GM21360 (cell line): ENCODE results near the gene SDS.
A peak's percentile ranks its signal among the peaks of the same experiment; 100 is the strongest.

Experiments used
- ATAC-seq: cut with Tn5 transposase; IDR thresholded peaks from one replicate; pipeline ENCODE4 v1.9.1; 2021; ENCODE audit warnings: mild to moderate bottlenecking, moderate library complexity; ENCODE audit not compliant: unreplicated experiment

SDS gene

DNA sequence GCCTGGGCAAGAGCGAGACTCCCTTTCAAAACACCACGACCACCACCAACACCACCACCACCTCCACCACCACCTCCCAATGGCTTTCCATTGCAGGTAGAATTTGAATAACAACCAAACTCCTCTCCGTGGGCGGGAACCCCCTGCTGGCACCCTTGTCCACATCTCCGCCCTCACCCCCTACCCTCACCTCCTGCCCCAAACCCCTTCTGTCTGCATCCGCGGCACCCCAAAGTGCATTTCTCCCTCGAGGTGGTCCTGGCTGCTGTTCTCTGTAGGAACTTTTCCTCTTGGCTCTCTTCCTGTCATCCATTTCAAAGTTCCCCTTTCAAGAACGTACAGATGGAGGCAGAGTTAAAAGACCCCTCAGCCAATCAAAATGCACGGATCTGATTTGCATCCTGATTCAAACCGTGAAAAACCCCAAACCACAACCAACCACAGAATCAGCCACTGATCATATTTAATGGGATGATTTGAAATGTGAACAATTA, 22.3 kb upstream of the SDS start:
- no peak for ATAC-seq

DNA sequence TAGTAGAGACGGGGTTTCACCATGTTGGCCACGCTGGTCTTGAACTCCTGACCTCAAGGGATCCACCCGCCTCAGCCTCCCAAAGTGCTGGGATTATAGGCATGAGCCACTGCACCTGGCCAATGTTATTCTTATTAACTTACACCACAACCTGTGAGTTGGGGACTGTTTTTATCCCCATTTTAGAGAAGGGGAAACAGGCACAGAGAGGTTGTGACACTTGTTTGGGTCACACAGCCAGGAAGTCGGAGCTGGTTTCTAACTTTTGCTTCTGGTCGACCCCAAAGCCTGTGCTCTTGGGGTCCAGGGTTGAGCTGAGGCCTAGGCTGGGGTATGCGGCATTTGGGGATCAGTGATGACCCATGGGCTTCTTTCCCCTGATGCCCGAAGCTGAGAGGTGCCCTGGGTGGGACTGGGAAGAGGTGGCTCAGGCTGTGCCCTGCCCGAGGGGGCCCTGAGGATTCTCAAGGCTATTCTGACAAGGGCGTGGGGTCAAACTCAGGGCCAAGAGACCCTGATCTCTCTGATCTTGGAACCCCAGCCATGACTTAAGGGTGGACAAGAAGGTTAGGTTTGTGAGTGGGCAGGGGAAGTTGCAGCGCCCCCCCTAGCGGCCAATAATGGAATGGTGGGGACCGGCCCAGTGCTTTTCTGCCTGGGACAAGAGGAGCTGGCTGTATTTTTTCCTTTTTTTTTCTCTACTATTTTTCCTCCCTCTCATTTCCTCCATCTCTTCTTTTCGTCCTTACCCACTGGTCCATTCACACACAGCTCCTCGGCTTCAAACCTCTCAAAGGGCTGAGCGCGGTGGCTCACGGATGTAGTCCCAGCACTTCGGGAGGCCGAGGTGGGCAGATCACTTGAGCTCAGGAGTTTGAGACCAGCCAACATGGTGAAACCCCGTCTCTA, 21.5 kb upstream of the SDS start:
- ATAC-seq, result no peak

DNA sequence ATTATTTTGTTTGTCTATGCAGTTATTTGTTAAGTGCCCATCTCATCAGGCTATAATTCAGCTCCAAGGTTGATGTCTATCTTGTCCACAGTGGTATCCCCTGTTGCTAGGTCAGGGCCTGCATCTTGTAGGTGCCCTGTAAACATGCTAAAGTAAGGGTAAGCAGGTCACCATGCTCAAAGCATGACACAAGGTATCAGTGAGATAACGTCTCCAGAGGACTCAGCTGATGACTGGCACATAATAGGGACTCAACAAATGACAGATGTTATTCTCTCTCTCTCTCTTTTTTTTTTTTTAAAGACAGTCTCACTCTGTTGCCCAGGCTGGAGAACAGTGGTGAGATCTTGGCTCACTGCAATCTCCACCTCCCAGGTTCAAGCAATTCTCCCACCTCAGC, 20.8 kb upstream of the SDS start:
- ATAC-seq, result no peak

DNA sequence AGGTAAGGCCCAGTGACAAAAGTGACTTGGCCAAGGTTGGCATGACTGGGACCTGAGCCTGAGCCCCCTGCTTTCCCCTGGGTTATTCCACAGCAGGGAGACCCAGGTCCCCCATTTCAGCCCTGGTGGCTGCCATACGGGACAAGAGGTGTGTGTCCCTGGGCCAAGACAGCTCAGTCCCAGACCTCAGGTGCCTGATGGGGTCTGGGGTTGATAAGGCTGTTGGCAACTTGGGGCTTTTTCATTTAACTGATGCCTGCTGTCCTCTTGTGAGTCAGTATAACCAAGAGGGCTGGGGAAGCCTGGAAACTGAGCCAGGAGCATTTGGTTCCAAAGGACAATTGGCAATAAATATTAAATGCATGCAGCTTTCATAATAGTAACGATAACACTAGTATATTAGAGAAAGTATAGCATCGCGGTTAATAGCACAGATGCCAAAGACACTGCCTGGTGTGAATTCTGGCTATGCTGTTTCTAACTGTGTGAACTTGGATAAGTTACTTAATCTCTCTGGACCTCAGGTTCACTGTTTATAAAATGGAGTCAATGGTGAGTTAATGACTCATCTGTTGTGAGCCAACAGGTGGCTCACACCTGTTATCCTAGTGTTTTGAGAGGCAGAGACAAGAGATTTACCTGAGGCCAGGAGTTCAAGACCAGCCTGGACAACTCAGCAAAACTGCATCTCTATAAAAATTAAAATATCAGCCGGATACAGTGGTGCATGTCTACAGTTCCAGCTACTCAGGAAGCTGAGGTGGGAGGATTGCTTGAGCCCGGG, 19.4 kb upstream of the SDS start:
- ATAC-seq, result no peak

DNA sequence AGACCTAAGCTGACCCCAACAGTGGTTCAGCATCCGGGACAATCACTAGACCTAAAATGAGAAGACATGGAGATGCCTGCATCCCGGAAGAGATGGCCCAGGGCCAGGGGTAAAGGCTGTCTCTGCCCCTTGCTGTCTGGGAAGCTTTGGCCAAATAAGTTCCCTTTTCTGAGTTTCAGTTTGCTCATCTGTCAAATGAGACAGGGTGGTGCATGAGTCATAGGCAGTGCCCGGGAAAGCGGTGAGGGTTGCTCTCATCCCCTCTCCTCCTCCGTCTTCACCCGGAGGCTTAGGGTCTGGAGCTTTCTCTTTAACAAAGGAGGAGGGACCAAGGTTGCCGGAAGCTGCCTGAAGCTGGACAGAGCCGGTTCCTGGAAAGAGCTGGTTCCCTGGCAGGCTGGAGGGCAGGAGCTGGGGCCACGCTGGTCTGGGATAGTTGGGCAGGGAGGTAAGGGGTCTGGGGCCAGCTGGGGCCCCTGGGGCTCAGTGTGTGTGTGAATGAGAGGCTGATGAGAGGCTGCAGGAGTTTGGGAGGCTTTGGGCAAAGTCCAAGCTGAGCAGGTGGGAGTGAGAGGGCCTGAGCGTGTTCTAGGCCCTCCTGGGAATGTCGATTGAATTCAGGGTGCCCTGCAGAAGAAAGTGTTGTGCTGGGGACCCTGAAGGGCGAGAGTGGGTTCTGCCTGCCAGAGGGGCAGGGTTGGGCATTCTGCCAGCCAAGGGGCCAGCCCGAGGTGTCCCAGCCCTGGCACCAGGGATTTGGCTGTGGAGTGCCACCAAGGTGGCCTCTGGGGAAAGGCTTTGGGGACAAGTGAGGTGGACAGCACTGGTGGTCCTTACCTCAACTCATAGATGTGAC, 18.6 kb upstream of the SDS start, which contains the start of gene SDSL:
TSS of gene SDSL (plus strand) at position 351 of the 856 bp plus-strand sequence. CDS start 5,603 bp downstream, outside the sequence.
- peak; percentile 78 for ATAC-seq

DNA sequence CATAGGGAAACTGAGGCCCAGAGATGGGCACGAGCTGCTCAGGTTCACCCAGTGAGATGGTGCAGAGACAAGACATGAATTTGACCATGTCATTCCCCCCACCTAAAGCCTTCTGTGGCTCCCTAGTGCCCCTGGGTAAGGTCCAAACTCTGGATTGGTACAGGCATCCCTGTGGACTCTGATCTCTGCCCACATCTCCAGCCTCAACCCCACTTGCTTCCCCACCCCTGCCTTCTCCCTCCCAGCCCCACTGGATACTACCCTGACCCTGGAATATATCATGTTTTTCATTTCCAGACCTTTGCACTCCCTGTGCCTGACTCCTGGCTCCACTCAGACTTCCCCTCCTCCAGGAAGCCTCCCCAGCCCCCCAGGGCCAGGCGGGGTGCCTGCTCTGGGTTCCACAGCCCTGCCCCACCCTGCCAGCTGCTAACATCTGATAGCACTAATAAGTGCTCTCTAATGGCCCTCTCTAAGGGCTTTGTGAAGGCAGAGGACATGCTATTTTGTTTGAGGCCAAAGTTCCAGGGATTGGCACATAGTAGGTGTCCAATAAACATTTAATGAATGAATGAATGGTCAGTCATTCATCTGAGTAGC, 17.4 kb upstream of the SDS start:
- no peak for ATAC-seq

DNA sequence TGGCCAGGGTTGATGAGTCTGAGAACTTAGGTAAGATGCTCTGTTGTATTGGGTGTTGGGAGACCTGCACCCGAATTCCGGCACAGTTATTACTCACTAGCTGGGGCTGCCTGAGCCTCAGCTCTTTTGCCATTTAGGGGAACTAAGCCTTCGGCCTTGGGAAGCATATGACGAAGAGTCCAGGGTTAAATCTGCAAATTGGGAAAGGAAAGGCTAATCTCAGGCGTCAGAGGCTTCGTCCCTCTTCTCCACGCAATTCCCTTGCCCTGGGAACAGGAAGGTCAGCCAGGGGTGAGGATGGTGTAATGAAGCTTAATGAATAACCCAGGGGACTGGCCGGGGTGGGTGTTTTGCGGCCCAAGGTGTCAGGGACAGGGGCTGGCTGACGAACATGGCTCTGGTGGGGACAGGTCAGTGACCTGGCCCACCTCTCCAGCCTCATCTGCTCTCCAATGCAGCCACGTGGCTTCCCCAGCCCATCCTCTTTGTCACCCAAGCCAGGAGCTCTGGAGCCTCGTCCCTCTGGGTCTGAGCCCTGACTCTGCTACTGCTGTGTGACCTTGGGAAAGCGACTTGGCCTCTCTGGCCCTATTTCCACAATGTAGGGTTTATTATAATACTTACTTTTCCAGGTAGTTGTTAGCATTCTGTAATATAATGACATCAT, 14.7 kb upstream of the SDS start:
- no peak for ATAC-seq

DNA sequence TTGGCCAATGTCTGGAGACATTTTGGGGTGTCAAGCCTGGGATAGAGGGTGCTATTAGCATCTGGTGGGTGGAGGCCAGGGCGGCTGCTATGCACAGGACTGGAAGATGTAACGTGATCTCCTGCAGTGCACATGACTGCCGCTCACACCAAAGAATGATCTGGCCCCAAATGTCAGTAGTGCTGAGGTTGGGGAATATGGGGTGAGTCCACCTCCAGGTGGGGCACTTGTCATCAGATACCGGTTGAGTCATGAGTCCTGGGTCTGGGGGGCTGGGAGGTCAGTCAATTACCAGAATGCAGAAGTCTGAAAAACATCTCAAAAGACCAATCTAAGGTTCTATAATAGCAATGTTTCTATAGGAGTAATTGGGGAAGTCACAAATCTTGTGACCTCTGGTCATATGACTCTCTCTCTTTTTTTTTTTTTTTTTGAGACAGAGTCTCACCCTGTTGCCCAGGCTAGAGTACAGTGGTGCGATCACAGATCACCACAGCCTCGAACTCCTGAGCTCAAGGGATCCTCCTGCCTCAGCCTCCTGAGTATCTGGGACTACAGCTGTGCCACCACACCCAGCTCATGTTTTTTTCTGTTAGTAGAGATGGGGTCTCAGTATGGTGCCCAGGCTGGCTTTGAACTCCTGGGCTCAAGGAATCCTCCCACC, 12.5 kb upstream of the SDS start:
- ATAC-seq, result no peak

DNA sequence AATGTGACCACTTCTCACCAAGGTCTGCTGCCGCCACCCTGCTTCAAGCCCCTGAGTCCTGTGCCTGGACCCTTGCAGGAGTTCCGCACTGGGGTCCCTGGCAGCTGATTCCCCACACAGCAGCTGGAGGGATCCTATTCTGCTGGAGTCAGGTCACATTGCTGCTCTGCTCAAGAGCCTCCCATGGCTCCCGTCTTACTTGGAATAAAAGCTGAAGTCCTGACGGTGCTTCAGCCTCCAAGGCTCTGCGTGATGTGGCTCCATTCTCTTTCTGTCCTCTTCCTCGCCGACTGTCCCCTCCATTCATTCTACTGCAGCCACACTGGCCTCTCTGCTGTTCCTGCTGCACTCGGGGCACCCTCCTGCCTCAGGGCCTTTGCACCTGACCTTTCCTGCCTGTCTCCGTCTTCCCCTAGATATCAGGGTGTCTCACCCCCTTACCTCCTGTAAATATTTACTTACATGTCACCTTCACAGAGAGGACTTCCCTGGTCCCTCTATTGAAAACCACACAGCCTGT, 10.9 kb upstream of the SDS start:
- ATAC-seq, result no peak

DNA sequence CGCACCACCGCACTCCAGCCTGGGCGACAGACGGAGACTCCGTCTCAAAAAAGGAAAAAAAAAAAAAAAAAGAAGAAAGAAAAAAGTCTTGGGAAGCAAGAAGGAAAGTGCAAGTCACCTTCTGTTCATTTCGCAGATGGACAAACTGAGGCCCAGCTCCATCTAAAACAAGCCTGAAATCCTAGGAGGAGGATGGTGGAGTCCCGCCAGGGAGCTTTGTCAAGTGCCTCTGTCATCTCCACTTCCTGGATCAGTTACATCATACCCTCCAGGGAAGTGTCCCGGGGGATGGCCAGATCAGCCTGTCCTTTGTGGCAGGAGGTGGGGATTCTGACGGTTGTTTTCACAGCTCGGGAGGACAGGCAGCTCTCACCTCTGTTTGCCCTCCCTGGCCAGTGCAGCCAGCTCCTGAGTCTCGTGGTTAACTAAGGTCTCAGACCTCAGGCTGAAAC, 9.8 kb upstream of the SDS start:
- ATAC-seq, result no peak

DNA sequence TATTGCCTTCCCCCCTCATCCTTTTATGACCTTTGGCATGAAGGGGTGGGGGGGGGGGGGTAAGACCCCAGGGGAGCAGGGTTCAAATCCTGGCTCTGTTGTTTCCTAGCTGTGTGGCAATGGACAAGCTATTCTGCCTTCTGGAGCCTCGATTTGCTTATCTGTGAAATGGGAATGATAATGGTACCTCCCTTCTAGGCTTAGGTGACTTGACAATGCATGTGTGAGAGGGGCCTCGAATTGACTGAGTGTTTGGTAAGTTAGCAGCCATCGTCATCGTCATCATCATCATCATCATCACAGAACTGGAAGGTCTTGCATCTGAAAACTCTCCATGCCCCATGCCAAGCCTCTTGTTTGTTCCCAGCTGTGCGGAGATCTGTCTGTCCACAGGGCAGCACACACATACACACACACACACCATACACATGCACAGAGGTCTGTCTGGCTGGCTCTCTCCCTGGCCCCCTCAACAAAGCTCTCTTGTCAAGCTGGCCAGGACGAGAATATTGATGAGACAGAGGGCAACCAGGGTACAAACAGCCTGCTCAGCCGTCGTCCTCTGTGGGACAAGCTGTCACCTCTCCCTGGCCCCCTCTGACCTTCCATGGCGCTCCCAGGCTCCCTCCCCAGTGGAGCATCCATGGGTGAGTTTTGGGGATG, 5.9 kb upstream of the SDS start:
- ATAC-seq, result no peak

DNA sequence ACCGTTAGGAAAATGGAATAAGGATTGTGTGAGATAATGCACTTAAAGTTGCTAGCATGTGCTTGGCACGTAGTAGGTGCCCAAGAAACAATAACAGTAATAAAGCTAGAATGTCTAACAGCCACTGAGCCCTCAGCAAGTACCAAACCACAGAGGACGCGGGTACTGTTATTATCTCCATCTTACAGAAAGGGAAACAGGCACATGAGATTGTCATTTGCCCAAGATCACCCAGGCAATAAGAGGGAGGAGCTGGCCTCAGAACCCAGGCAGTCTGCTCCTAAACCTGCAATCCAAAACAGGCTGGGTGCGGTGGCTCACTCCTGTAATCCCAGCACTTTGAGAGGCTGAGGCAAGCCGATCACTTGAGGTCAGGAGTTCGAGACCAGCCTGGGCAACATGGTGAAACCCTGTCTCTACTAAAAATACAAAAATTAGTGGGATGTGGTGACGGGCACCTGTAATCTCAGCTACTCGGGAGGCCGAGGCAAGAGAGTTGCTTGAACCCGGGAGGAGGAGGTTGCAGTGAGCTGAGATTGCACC, 5.1 kb upstream of the SDS start:
- no peak for ATAC-seq

DNA sequence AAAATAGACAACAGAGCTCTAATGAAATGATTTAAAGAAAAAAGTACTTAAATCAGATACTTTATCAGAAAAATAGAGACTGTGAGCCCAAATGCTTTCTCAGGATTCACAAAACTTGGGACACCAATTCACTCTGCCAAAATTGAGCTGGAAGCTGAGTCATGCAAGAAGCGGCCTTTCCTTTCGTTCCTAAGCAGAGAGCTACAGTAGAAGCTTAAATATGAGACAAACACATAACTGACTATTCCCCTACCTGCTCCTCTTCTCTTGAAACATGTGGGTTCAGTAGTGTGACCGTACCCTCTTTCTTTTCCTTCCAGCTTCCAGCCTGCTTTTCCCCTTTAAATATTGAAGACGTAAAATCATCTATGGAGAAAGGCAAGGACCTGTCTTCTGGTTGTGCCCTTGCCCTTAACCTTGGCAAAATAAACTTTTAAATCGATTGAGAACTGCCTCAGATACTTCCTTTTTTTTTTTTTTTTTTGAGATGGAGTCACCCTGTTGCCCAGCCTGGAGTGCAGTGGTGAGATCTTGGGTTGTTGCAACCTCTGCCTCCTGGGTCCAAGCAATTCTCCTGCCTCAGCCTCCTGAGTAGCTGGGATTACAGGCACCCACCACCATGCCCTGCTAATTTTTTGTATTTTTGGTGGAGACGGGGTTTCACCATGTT, 4.4 kb upstream of the SDS start:
- no peak for ATAC-seq

DNA sequence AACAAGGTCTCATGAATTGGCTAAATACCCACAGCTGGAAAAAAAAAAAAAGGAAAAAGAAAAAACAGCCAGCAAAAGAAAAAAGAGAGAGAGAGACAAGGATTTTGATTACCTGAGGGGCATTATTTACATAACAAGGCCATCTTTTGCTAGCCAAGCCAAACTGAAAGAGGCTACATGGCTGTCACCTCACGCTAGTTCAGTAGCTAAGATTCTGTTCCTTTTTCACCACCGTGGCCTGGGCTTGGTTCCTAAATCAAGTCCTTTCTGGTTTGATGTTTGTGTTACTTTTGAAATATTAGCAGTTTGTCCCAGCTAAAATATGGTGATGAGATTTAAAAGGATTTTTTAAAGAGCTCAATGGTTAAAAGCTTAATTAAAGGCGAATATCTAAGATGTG, 2.0 kb upstream of the SDS start:
- no peak for ATAC-seq

DNA sequence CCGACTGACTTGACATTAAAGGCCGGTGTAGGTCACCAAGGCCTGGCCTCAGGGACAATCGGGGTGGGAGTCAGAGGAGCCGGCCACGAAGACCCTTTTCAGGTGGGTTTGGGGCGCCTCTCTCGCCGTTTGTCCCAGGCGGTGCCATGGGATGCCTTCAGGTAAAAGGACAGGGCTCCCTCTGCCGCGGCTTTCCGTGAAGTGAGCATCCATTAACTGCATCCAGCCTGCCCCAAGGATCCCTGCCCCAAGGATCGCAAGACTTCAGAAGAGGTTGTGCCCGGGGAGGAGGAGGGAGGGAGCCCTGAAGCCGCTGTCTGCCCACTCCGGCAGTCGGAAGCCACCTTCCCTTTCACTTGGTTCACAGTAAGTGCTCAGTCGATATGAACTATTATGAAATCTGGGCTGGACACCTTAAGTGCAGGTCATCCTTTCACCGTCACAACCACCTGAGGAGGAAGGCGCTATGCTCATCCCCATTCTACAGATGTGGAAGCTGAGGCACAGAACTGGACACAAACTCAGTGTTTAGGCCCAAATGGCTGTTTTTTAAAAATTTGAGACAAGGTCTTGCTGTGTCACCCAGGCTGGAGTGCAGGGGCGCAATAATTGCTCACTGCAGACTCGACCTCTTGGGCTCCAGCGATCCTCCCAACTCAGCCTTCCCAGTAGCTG, 964 bp downstream of the SDS start:
- no peak for ATAC-seq

DNA sequence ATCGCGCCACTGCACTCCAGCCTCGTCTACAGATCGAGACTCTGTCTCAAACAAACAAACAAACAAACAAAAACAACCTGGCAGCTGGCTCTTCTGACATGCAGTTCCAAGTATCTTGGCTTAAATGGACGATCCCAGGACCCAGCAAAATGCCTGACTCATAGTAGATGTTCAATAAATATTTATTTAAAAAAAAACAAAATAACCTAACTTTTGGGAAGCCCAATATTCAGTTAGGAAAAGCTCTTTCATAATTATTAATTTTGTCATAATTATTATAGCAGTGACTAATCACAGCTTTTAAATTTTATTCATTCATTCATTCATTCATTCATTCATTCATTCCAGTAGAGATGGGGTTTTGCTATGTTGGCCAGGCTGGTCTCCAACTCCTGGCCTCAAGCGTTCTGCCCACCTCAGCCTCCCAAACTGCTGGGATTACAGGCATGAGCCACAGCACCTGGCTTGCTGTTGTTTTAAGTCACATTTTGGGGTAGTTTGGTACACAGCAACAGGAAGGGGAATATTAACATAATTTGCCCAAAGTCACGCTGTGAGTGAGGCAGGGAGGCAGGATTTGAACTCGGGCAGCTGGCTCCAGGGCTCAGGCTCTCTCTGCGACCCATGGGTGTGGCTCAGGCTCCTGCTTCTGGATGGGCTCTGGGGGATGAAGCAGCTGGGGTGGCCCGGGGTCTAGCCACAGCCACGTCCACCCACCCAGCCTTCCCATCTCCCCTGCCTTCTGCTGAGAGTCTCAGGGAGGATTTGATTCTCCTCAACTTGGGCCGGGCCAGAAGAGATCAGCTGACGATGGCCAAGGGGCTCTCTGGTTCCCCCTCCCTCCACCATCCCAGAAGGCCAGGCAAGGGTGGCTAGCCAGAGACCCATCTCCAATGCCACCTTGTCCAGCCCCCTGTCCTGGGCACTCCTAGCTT, 2.4 kb downstream of the SDS start:
- ATAC-seq, result no peak
